HG03039 (cell line): ENCODE measurements around the gene FBXO15.

Source experiments
- ATAC-seq: cut with Tn5 transposase; IDR thresholded peaks from one replicate; pipeline ENCODE4 v1.9.1; 2021; ENCODE audit warnings: mild to moderate bottlenecking, moderate library complexity; ENCODE audit not compliant: unreplicated experiment

FBXO15 gene

GRCh38 chr18:74115046-74115445 is 32.6 kb downstream of the FBXO15 start:
- ATAC-seq: no peak

- ATAC-seq: no peak
Observed at GRCh38 chr18:74114116-74114515, 33.5 kb downstream of the FBXO15 start.

- ATAC-seq: no peak
Observed at GRCh38 chr18:74113711-74114110, 33.9 kb downstream of the FBXO15 start.

- no peak for ATAC-seq
Observed at GRCh38 chr18:74110976-74111375, 36.7 kb downstream of the FBXO15 start.

GRCh38 chr18:74110149-74110548 is 37.5 kb downstream of the FBXO15 start:
- no peak for ATAC-seq

- no peak for ATAC-seq
Observed at GRCh38 chr18:74108460-74108859, 39.2 kb downstream of the FBXO15 start.

GRCh38 chr18:74097803-74098202 is 49.8 kb downstream of the FBXO15 start:
- ATAC-seq: no peak

- no peak for ATAC-seq
Observed at GRCh38 chr18:74092922-74093321, 54.7 kb downstream of the FBXO15 start.

GRCh38 chr18:74084184-74084855 is 63.3 kb downstream of the FBXO15 start:
- no peak for ATAC-seq

- no peak for ATAC-seq
Observed at GRCh38 chr18:74083557-74083952, 64.1 kb downstream of the FBXO15 start.

- ATAC-seq: no peak
Observed at GRCh38 chr18:74082742-74083556, 64.7 kb downstream of the FBXO15 start.

- peak; percentile 87 for ATAC-seq
Observed at GRCh38 chr18:74081966-74082741, 65.5 kb downstream of the FBXO15 start.

GRCh38 chr18:74078257-74078656 is 69.4 kb downstream of the FBXO15 start:
- ATAC-seq: no peak

- no peak for ATAC-seq
Observed at GRCh38 chr18:74074668-74075564, 72.7 kb downstream of the FBXO15 start.

GRCh38 chr18:74073957-74074667 is 73.5 kb downstream of the FBXO15 start:
- no peak for ATAC-seq

GRCh38 chr18:74069178-74070050 is 78.2 kb downstream of the FBXO15 start:
- no peak for ATAC-seq

- no peak for ATAC-seq
Observed at GRCh38 chr18:74068296-74068695, 79.3 kb downstream of the FBXO15 start.

GRCh38 chr18:74066018-74066417 is 81.6 kb downstream of the FBXO15 start:
- ATAC-seq: no peak

GRCh38 chr18:74065366-74065765 is 82.3 kb downstream of the FBXO15 start:
- no peak for ATAC-seq
